K562 (cell line): Measurements from ENCODE around the gene DCAF5. TPM values are rescaled to one million over a fixed set of nuclear protein-coding genes. Genes with fewer than 3 reads are reported as not detected.

Source experiments
- ATAC-seq: fragments of 200-7000 bp; cut with Tn5 transposase; 3 replicates; pipeline ENCODE4 v1.9.1; 2020; ENCODE audit warnings: moderate library complexity
- BruUV-seq: library from RNA; stranded (reverse); fragments of 400-500 nt; replicated peaks from 2 replicates; lab custom pipeline; 2021; lab: Mats Ljungman, UMichigan
- CTCF ChIA-PET: fragments of 300-600 bp; formaldehyde crosslinking; extraction: SDS; loops from one replicate; lab custom pipeline; 2021; ENCODE audit warnings: low intra/inter-chr PET ratio; lab: Yijun Ruan, JAX
- POLR2A ChIA-PET: fragments of 300-600, 350-650 bp; sonication (Branson Sonifier 250); formaldehyde crosslinking; extraction: SDS; loops from one replicate; lab custom pipeline; 2021; ENCODE audit warnings: antibody characterized with exemption, inconsistent platforms; lab: Yijun Ruan, JAX
- DNase-seq, 4 experiments: peaks; one replicate each; pipeline versions ENCODE4 v3.0.0 to v3.0.0-alpha.2; 2011 to 2018; ENCODE audit warnings: low spot score in 3 of 4, mixed read lengths in 3 of 4; ENCODE audit errors: extremely low read depth in 1 of 4
- FAIRE-seq: peaks from 2 replicates; lab custom pipeline; 2011; peaks lifted over from hg19 to GRCh38; lab: Jason Lieb, UNC
- H2AFZ ChIP-seq: 2 replicates; pipeline ENCODE4 v1.6.0; 2011; ENCODE audit warnings: low read depth, low read length, control low read depth, inconsistent platforms
- H3K27ac ChIP-seq: fragments of 200-600 bp; 3 replicates; pipeline ENCODE4 v1.8.0; 2011; ENCODE audit warnings: low read depth, mild to moderate bottlenecking, control low read depth, inconsistent platforms, low read length, moderate library complexity, mixed read lengths; ENCODE audit errors: extremely low read depth
- H3K27me3 ChIP-seq, 2 experiments: fragments of 300-600 bp in 1 of 2; 2 replicates in 1 of 2; 3 replicates in 1 of 2; pipeline versions ENCODE4 v1.6.0 to v1.8.0; 2011; ENCODE audit warnings: inconsistent platforms in 2 of 2, low read length in 2 of 2, mild to moderate bottlenecking in 1 of 2, mixed read lengths in 1 of 2, moderate library complexity in 1 of 2; ENCODE audit not compliant: control insufficient read depth in 2 of 2, insufficient read depth in 2 of 2
- H3K36me3 ChIP-seq: fragments of 300-600 bp; 3 replicates; pipeline ENCODE4 v1.8.0; 2011; ENCODE audit warnings: mild to moderate bottlenecking, low read length, inconsistent platforms; ENCODE audit not compliant: control insufficient read depth, insufficient read depth
- H3K4me1 ChIP-seq, 2 experiments: fragments of 200-600 bp in 1 of 2; replicated peaks in 1 of 2; 2 replicates in 1 of 2; 3 replicates in 1 of 2; pipeline versions ENCODE4 v1.5.1 to v1.8.0; 2011; ENCODE audit warnings: inconsistent platforms in 2 of 2, low read length in 2 of 2, mild to moderate bottlenecking in 1 of 2, mixed read lengths in 1 of 2, moderate library complexity in 1 of 2; ENCODE audit not compliant: control insufficient read depth in 2 of 2, insufficient read depth in 2 of 2
- H3K4me2 ChIP-seq: 2 replicates; pipeline ENCODE4 v1.6.1; 2011; ENCODE audit warnings: low read length, control low read depth, inconsistent platforms, mixed read lengths; ENCODE audit not compliant: insufficient read depth
- H3K4me3 ChIP-seq: fragments of 200-600 bp; sonication (generic), shearing (Covaris generic); 2 replicates; pipeline ENCODE4 v1.5.1; 2016; ENCODE audit warnings: control low read depth, inconsistent platforms
- H3K79me2 ChIP-seq: fragments of 200-600 bp; 3 replicates; pipeline ENCODE4 v1.8.0; 2011; ENCODE audit warnings: low read length, inconsistent platforms; ENCODE audit not compliant: control insufficient read depth, insufficient read depth
- H3K9ac ChIP-seq, 2 experiments: 2 replicates each; pipeline versions ENCODE4 v1.6.0 to v1.6.1; 2011; ENCODE audit warnings: low read depth in 2 of 2, low read length in 2 of 2, control low read depth in 1 of 2, inconsistent platforms in 1 of 2, mild to moderate bottlenecking in 1 of 2, mixed read lengths in 1 of 2; ENCODE audit not compliant: insufficient read depth in 1 of 2
- H3K9me1 ChIP-seq: one replicate; pipeline ENCODE4 v1.6.0; 2011; ENCODE audit warnings: inconsistent platforms, mild to moderate bottlenecking, low read length, moderate library complexity; ENCODE audit not compliant: control insufficient read depth, insufficient read depth
- H3K9me3 ChIP-seq: replicated peaks from 2 replicates; pipeline ENCODE4 v1.5.1; 2011; ENCODE audit warnings: low read depth, low read length, inconsistent platforms; ENCODE audit not compliant: control insufficient read depth, insufficient read depth
- H4K20me1 ChIP-seq: replicated peaks from 2 replicates; pipeline ENCODE4 v1.6.1; 2011; ENCODE audit warnings: low read length, inconsistent platforms, mixed read lengths; ENCODE audit not compliant: control insufficient read depth, insufficient read depth
- BHLHE40 ChIP-seq: IDR thresholded peaks from 2 replicates; pipeline ENCODE4 v1.6.1; 2011; ENCODE audit warnings: low read length, improper control_type of control experiment
- FOXP1 ChIP-seq: sonication (generic); formaldehyde crosslinking; IDR thresholded peaks from 2 replicates; pipeline ENCODE4 v1.8.0; 2022; ENCODE audit warnings: mild to moderate bottlenecking, missing genetic modification reagents
- HCFC1 ChIP-seq: IDR thresholded peaks from 2 replicates; pipeline ENCODE4 v1.6.1; 2012; ENCODE audit warnings: low read depth, low read length, improper control_type of control experiment
- HMGXB4 ChIP-seq: sonication (generic); formaldehyde crosslinking; IDR thresholded peaks from 2 replicates; pipeline ENCODE4 v1.8.1; 2023; ENCODE audit warnings: mild to moderate bottlenecking, missing genetic modification reagents
- HNRNPL ChIP-seq: fragments of 200-400 bp; formaldehyde crosslinking; IDR thresholded peaks from 2 replicates; pipeline ENCODE4 v1.6.1; 2017; ENCODE audit warnings: low read depth, mild to moderate bottlenecking, low read length
- LCOR ChIP-seq: sonication (generic); formaldehyde crosslinking; IDR thresholded peaks from 2 replicates; pipeline ENCODE4 v1.8.0; 2022; ENCODE audit warnings: mild to moderate bottlenecking, missing genetic modification reagents
- RBM22 ChIP-seq: fragments of 200-400 bp; formaldehyde crosslinking; IDR thresholded peaks from 2 replicates; pipeline ENCODE4 v1.6.1; 2018; ENCODE audit warnings: low read length, low read depth; ENCODE audit not compliant: poor library complexity, severe bottlenecking
- TCF3 ChIP-seq: sonication (generic); formaldehyde crosslinking; IDR thresholded peaks from 2 replicates; pipeline ENCODE4 v1.4.0; 2020; ENCODE audit warnings: mild to moderate bottlenecking, missing genetic modification reagents
- ZNF449 ChIP-seq: fragments of 250-450 bp; sonication (Bioruptor Pico); IDR thresholded peaks from 2 replicates; pipeline ENCODE4 v1.8.0; 2022; ENCODE audit warnings: moderate library complexity, mild to moderate bottlenecking, inconsistent platforms
- WGBS: fragments of 100-300 bp; shearing (Covaris generic); methylation state at CpG from one replicate; pipeline ENCODE4 v1.1.6; 2016; ENCODE audit warnings: low coverage, mixed read lengths; ENCODE audit not compliant: insufficient coverage; ENCODE audit errors: missing lambda C conversion rate; 5-methylcytosine and 5-hydroxymethylcytosine counted together
- in situ Hi-C: fragments of 300-500 bp; cut with MboI; formaldehyde crosslinking; loops from 4 replicates; pipeline ENCODE4 v1.15.0; 2018; ENCODE audit warnings: inconsistent platforms, mixed read lengths
- intact Hi-C: fragments of 100-400 bp; cut with micrococcal nuclease; formaldehyde crosslinking; loops from 2 replicates; pipeline ENCODE4 v1.14.2; 2022
- polyA plus RNA-seq, 8 experiments: library from polyadenylated mRNA; depleted of rRNA in 4 of 8; stranded (reverse) in 5 of 8; unstranded in 3 of 8; fragments of >200 nt; fragmentation: Nextera tagmentation in 2 of 8; fragmentation: Illumina TruSeq in 1 of 8; extraction: Ambion mirVana in 2 of 8; extraction: Trizol in 1 of 8; gene quantifications; 2 replicates each; pipeline versions ENCODE4 v1.2.1 to v1.2.3, GENCODE V29; 2011 to 2014; ENCODE audit warnings: inconsistent platforms in 1 of 8, missing spikeins in 1 of 8
- total RNA-seq, 7 experiments: library from RNA; depleted of rRNA in 6 of 7; stranded (reverse); fragments of >200 nt in 6 of 7; fragmentation: Illumina TruSeq in 2 of 7; extraction: Trizol in 2 of 7; gene quantifications; 2 replicates each; pipeline versions ENCODE4 v1.2.1 to v1.2.3, GENCODE V29; 2011 to 2021; ENCODE audit warnings: low replicate concordance in 1 of 7
- TF ChIP-seq, protein P1 (sequence below), 3 experiments: fragments of 200-800 bp in 1 of 3; sonication (Bioruptor generic) in 1 of 3; sonication (generic) in 1 of 3; formaldehyde crosslinking in 1 of 3; IDR thresholded peaks; 2 replicates each; pipeline versions ENCODE4 v1.6.1 to v1.8.0; 2016 to 2022; ENCODE audit warnings: mild to moderate bottlenecking in 2 of 3, missing compliant biosample characterization in 2 of 3, missing genetic modification characterization in 2 of 3, missing genetic modification reagents in 1 of 3

The DCAF5 gene
- total and polyA plus RNA-seq, 9 of the 15 experiments (the other 6 are each of a cell fraction or from before 2014, with no cell fraction given), result 5.6 to 24.1 (median 12.7) TPM

DNA sequence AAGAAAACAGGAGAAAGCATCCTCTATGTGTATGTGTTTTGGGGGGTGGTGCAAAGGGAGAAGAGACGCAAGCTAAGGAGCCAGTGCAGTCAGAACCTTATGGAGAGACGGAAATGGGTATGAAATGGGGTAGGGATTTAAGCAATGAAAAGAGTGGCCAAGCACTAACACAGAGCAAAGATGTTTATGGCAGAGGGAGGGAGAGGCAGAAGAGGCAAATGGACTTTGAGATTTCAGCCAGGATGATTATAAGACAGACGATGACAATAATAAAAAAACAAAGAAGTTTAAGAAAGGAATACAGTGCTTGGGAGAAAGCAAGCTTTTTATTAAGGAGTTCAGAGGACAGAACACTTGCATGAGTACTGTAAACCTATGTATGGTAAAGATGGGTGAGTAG, 44.6 kb downstream of the DCAF5 start:
- peaks cover 16% of the 10 kb centered on the region; the same call in 2 of the 3 replicates for H3K36me3 ChIP-seq
- no TSS peak for BruUV-seq
- no peak for DNase-seq
- no peak overlapping the region for H3K4me2 ChIP-seq
- no peaks in the 10 kb centered on the region for H3K79me2 ChIP-seq
- no peaks in the 10 kb centered on the region for H3K9me1 ChIP-seq
- ChIA-PET CTCF (interaction anchor here (2.3 kb wide), 1 partner anchor 245 kb away, joined by 15 read pairs; no protein-coding TSS in a partner anchor), POLR2A (interaction anchor here (0.6 to 1.3 kb wide), 2 partner anchors 9 to 1394 kb away, joined by 3 to 4 read pairs; no protein-coding TSS in a partner anchor)
- H3K4me3 ChIP-seq, result no peak overlapping the region
- no peak for FAIRE-seq
- WGBS, result 90% methylated on average over 3 of the region's 3 CpGs
- H3K4me1 ChIP-seq, result no peaks in the 10 kb centered on the region
- no peak overlapping the region for H2AFZ ChIP-seq
- no peak overlapping the region for H3K9ac ChIP-seq
- no peaks in the 10 kb centered on the region for H4K20me1 ChIP-seq
- H3K27ac ChIP-seq, result no peak overlapping the region
- no peak for ATAC-seq
- intact Hi-C loops (no loop called here), in situ Hi-C loops (no loop called here)
- no peaks in the 10 kb centered on the region for H3K9me3 ChIP-seq
- no peaks in the 10 kb centered on the region for H3K27me3 ChIP-seq
- no peak for TF ChIP-seq HCFC1
- TF ChIP-seq FOXP1 (CRISPR knock-in tag), result no peak
- TF ChIP-seq BHLHE40, result no peak
- no peak for TF ChIP-seq TCF3
- no peak for TF ChIP-seq HMGXB4 (CRISPR knock-in tag)
- TF ChIP-seq LCOR, result no peak
- no peak for TF ChIP-seq HNRNPL
- TF ChIP-seq ZNF449 (CRISPR knock-in tag), result no peak
- TF ChIP-seq, protein P1, sequence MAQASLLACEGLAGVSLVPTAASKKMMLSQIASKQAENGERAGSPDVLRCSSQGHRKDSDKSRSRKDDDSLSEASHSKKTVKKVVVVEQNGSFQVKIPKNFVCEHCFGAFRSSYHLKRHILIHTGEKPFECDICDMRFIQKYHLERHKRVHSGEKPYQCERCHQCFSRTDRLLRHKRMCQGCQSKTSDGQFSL (CRISPR knock-in tag; IDR thresholded peaks at IDR 0.05), result no peak
- TF ChIP-seq, protein P1 (tag; IDR thresholded peaks at IDR 0.05), result no peak
- no peak for TF ChIP-seq RBM22
